ENCODE measurements around the gene EIF4ENIF1.

DNA sequence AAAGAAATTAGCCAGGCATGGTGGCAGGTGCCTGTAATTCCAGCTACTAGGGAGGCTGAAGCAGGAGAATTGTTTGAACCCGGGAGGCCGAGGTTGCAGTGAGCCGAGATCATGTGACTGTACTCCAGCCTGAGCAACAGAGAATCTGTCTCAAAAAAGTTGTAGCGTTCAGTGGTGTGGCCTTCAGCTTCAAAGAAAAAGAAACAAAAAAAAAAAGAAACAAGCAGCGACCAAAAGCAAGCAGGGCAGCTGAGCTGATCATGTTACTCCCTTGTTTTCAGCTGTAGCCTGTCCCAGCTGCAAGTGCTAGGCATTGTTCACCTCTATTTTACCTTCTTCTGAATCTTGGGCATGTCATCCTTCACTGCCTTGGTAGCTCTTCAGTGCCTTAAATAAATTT is 43.7 kb upstream of the EIF4ENIF1 start:
- TF ChIP-seq, protein P1, sequence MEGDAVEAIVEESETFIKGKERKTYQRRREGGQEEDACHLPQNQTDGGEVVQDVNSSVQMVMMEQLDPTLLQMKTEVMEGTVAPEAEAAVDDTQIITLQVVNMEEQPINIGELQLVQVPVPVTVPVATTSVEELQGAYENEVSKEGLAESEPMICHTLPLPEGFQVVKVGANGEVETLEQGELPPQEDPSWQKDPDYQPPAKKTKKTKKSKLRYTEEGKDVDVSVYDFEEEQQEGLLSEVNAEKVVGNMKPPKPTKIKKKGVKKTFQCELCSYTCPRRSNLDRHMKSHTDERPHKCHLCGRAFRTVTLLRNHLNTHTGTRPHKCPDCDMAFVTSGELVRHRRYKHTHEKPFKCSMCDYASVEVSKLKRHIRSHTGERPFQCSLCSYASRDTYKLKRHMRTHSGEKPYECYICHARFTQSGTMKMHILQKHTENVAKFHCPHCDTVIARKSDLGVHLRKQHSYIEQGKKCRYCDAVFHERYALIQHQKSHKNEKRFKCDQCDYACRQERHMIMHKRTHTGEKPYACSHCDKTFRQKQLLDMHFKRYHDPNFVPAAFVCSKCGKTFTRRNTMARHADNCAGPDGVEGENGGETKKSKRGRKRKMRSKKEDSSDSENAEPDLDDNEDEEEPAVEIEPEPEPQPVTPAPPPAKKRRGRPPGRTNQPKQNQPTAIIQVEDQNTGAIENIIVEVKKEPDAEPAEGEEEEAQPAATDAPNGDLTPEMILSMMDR (conservative IDR thresholded peaks at IDR 0.05 in 1 of 2, IDR thresholded peaks at IDR 0.05 in 1 of 2; ENCODE audit: low read depth in 1 of 2, low read length in 2 of 2), result no peak
- no peak for TF ChIP-seq EZH2 (IDR thresholded peaks at IDR 0.05; ENCODE audit: low read length, missing control alignments)

All from fibroblast of lung (primary cell).